ENCODE data around the gene KCNH5.

KCNH5 gene

DNA sequence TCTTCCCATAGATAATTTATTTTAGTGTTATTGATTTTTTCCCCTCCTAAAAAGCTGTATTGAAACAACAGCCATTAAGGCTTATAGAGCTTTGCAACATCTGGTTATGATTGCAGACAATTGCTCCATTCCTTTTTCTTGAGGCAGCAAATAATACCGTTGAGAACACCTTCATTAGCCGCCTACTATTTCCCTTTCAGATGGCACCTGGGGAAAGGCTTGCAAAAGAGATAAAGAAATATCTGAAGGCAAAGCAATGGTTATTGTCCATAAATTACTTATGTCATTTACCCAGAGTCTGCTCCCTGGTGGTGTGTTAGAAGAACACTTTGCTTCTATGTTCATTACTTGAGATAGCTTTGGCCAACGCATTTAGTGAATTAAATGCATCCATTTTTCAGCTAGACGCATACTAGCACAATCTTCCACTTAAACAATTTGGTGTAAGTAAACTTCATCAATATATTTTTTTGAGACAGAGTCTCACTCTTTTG, 377.8 kb downstream of the KCNH5 start:
- DNase-seq = no peak

DNA sequence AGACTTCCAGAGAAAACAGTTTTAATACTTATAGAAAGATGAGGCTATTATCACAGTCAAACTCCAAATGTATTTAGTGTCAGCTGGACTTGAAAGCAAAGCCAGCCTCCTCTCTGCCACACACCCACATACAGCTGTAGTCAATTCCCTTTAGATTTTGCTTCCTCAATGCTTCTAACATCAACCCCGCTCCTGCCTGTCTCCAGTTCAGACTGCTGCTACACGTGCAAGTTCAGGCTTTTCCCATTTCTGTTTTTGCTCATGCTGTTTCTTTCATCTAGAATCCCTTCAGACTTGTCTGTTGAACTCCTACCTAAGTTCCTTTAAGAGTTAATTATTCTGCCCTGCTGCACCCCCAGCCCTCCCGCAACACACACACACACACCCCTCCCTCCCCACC, 380.0 kb downstream of the KCNH5 start:
- no peak for DNase-seq

- no peak for DNase-seq
Measured at GRCh38 chr14:62663456-62663821, 381.8 kb downstream of the KCNH5 start.

DNA sequence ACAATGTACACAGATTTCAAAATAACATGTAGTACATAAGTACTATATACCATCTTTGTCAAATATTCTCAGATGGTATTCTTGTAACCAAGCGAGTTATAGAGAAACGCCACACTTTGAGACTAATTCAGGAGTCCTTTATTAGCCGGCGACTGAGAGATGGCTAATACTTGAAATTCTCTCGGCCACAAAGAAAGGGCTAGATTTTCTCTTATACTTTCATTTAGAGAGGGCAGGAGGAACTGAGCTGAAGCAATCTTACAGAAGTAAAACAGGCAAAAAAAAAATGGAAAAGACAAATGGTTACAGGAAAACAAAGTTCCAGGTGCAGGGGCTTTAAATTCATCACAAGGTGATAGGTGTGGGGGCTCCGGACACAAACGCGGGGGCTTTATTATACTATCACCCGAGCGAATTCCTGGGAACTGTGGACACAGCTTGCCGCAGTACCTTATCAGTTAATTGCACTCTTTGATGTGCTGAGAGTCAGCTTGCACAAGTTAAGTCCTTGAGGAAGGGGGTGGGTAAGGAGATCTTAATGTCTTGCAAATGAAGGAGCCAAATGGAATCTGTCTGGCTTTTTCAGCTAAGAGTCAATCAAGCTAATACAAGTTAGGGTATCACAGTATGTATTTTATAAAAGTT, 382.3 kb downstream of the KCNH5 start:
- no peak for DNase-seq

DNA sequence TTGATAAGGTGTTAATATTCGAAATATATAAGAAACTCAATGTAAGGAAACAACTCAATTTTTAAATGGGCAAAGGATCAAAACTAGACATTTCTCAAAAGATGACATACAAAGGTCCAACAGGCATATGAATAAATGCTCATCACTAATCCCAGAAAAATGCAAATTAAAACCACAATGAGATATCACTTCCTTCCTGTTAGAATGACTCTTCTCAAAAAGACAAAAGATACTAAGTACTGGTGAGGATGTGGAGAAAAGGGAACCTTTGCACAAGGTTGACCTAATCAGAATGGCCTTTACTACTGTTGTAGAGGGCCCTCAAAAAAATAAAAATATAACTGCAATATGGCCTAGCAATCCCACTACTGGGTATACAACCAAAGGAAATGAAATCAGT, 383.4 kb downstream of the KCNH5 start:
- no peak for DNase-seq

DNA sequence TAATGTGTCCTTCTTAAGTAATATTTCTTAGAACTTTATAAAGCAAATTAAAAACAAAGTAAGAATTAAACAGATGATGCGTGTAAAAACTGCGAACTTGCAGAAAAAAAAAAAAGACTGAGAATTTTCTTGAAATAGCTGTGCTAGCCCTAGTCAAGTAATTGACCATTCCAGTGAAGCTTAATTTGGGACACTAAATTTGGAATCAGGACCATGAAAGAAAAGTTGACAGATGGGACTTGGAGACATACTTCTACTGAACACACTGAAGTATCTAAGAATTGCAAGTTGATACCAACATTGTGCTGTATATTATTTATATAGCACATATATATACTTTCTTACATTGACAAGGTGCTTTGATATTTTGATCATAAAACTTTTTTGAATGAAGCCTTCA, 386.6 kb downstream of the KCNH5 start:
- DNase-seq = no peak

- no peak for DNase-seq
Measured at GRCh38 chr14:62657376-62657775, 387.9 kb downstream of the KCNH5 start.

- no peak for DNase-seq
Measured at GRCh38 chr14:62655166-62655565, 390.1 kb downstream of the KCNH5 start.

DNA sequence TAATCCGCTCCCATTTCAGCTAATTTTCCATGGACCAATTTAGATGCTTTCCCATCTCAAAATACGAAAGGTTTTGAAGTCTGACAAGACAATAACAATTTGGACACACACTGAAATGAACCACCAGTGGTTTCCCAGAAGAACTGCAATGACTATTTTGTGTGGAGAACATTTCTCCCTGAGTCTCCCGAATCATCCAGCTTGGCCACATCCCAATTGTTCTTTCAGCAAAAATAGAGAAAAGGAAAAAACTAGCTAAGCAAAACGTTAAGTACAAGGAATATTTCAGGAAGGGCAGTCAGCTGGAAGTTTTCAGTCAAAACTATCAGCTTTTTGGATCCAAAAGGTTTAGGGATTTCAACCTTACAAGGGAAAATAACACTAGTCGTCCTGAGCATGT, 390.6 kb downstream of the KCNH5 start:
- DNase-seq = no peak
